Measurements from ENCODE around the gene GPATCH8. TPM values are rescaled to one million over a fixed set of nuclear protein-coding genes. Genes with fewer than 3 reads are reported as not detected.

GPATCH8 gene
- total and polyA plus RNA-seq, 9 of the 15 experiments (the other 6 are each of a cell fraction or from before 2014, with no cell fraction given): 10.6 to 29.6 (median 13.2) TPM

- TF ChIP-seq ETV6 (IDR thresholded peaks at IDR 0.05; ENCODE audit: borderline replicate concordance in 1 of 2, low read depth in 2 of 2, low read length in 1 of 2): no peak
- no peak for TF ChIP-seq ETV6 (CRISPR knock-in tag; IDR thresholded peaks at IDR 0.05; ENCODE audit: borderline replicate concordance)
- no peak for TF ChIP-seq PRPF4 (IDR thresholded peaks at IDR 0.05; ENCODE audit: insufficient read depth, low read depth, low read length, poor library complexity, severe bottlenecking)
- no peak for TF ChIP-seq STAT6 (CRISPR knock-in tag; IDR thresholded peaks at IDR 0.05)
- TF ChIP-seq MITF (IDR thresholded peaks at IDR 0.05): no peak
- TF ChIP-seq SAP30 (IDR thresholded peaks at IDR 0.05; ENCODE audit: borderline replicate concordance, insufficient read depth, low read depth, low read length, poor library complexity, severe bottlenecking): peak; percentile 6
- TF ChIP-seq FOXA3 (CRISPR knock-in tag; conservative IDR thresholded peaks at IDR 0.05 in 1 of 2, IDR thresholded peaks at IDR 0.05 in 1 of 2): peak in 1 of 2 experiments; percentile 22; a peak in 1 of 4 replicates
- no peak for TF ChIP-seq STAT5B (CRISPR knock-in tag; IDR thresholded peaks at IDR 0.05)
- peak; percentile 49 for TF ChIP-seq FOXJ2 (tag; IDR thresholded peaks at IDR 0.05)
- no peak for TF ChIP-seq SLC30A9 (CRISPR knock-in tag; IDR thresholded peaks at IDR 0.05)
- TF ChIP-seq ZNF347 (CRISPR knock-in tag; IDR thresholded peaks at IDR 0.05; ENCODE audit: low read depth): no peak
- no peak for TF ChIP-seq HMG20B (CRISPR knock-in tag; IDR thresholded peaks at IDR 0.05)
- peak; percentile 65 for TF ChIP-seq SMAD4 (CRISPR knock-in tag; conservative IDR thresholded peaks at IDR 0.05)
- TF ChIP-seq GTF2A2 (tag; IDR thresholded peaks at IDR 0.05): no peak
- TF ChIP-seq THRA (IDR thresholded peaks at IDR 0.05): peak; percentile 64; the same call in 1 of the 2 replicates
- peak in 2 of 3 experiments; percentile 79 to 96; a peak in 4 of 6 replicates for TF ChIP-seq ZBTB11 (CRISPR knock-in tag; IDR thresholded peaks at IDR 0.05)
These were observed at the start of gene GPATCH8 (continued) for GRCh38 chr17:44503147-44504029.

All from K562 (cell line).